Measurements from ENCODE around the gene NDUFA11. TPM values are rescaled to one million over a fixed set of nuclear protein-coding genes. Genes with fewer than 3 reads are reported as not detected.

The NDUFA11 gene
- total RNA-seq, 2 experiments from 2014 or later = 233 to 237 TPM

GRCh38 chr19:5894704-5895349 lies 8.8 kb downstream of the NDUFA11 start:
- ChIA-PET POLR2A (no interaction called here), CTCF (no interaction called here)
- Mint-ChIP-seq H3K4me1 (ENCODE audit: low read depth) (peaks cover 2% of the 10 kb centered on the region), H3K4me3 (no peak overlapping the region), H3K27me3 (no peaks in the 10 kb centered on the region), H3K9me3 (no peaks in the 10 kb centered on the region), H3K36me3 (ENCODE audit: low read depth) (peaks cover 2% of the 10 kb centered on the region), H3K27ac (no peak overlapping the region)
- intact Hi-C loops (cut with micrococcal nuclease) = no loop called here
- TF ChIP-seq, protein P1, sequence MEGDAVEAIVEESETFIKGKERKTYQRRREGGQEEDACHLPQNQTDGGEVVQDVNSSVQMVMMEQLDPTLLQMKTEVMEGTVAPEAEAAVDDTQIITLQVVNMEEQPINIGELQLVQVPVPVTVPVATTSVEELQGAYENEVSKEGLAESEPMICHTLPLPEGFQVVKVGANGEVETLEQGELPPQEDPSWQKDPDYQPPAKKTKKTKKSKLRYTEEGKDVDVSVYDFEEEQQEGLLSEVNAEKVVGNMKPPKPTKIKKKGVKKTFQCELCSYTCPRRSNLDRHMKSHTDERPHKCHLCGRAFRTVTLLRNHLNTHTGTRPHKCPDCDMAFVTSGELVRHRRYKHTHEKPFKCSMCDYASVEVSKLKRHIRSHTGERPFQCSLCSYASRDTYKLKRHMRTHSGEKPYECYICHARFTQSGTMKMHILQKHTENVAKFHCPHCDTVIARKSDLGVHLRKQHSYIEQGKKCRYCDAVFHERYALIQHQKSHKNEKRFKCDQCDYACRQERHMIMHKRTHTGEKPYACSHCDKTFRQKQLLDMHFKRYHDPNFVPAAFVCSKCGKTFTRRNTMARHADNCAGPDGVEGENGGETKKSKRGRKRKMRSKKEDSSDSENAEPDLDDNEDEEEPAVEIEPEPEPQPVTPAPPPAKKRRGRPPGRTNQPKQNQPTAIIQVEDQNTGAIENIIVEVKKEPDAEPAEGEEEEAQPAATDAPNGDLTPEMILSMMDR (IDR thresholded peaks at IDR 0.05) = no peak
- no peak for DNase-seq
- ATAC-seq = no peak

- Mint-ChIP-seq H3K27ac (no peak overlapping the region), H3K36me3 (ENCODE audit: low read depth) (no peaks in the 10 kb centered on the region), H3K4me3 (no peak overlapping the region), H3K4me1 (ENCODE audit: low read depth) (no peaks in the 10 kb centered on the region), H3K9me3 (no peaks in the 10 kb centered on the region), H3K27me3 (no peaks in the 10 kb centered on the region)
- POLR2A ChIA-PET = interaction anchor here (0.8 to 1.3 kb wide), 3 partner anchors 13 to 103 kb away, joined by 3 to 4 read pairs (median 3); partner anchors contain the start of gene DUS3L
- DNase-seq (no peak), ATAC-seq (no peak)
- intact Hi-C loops (cut with micrococcal nuclease) = no loop called here
- CTCF ChIA-PET = interaction anchor here (4.1 kb wide), 1 partner anchor 90 kb away, joined by 43 read pairs; the partner anchor contains the start of gene NRTN
- TF ChIP-seq, protein P1 (IDR thresholded peaks at IDR 0.05) = no peak
Observed at GRCh38 chr19:5893907-5894703, 9.5 kb downstream of the NDUFA11 start.

- Mint-ChIP-seq H3K9me3 (no peaks in the 10 kb centered on the region), H3K4me3 (no peak overlapping the region), H3K4me1 (ENCODE audit: low read depth) (no peaks in the 10 kb centered on the region), H3K27me3 (no peaks in the 10 kb centered on the region), H3K27ac (no peak overlapping the region), H3K36me3 (ENCODE audit: low read depth) (no peaks in the 10 kb centered on the region)
- DNase-seq (no peak), ATAC-seq (no peak)
- ChIA-PET POLR2A (interaction anchor here (0.8 to 3.8 kb wide), 4 partner anchors 10 to 102 kb away, joined by 3 to 18 read pairs (median 4); partner anchors contain the start of genes DUS3L, NDUFA11 and VMAC), CTCF (interaction anchor here (0.8 to 4.1 kb wide), 5 partner anchors 9 to 96 kb away, joined by 3 to 43 read pairs (median 4); partner anchors contain the start of gene NRTN)
- intact Hi-C loops (cut with micrococcal nuclease) = no loop called here
- TF ChIP-seq, protein P1 (IDR thresholded peaks at IDR 0.05) = no peak
Observed at GRCh38 chr19:5893296-5893903, 10.2 kb downstream of the NDUFA11 start.

DNA sequence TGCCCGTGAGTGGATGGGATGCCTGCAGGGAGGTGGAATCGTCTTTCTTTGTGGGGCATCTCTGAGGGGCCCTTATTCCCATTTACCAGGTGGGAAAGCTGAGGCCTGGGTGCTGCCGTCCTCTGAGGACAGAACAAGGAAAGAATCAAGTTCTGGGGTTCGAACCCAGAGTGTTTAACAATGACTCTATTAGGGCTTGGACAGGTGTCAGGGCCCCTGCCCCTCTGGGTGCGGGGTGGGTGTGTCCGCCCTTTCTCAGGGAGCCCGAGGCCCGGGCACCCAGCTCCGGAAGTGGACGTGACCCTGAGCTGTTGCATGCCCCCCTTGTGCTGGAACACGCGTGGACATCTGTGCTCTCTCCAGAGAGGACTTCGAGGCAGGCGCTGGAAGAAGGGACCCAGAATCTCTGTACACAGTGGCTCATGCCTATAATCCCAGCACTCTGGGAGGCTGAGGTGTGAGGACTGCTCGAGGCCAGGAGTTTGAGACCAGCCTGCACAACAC lies 10.8 kb downstream of the NDUFA11 start:
- TF ChIP-seq, protein P1 (IDR thresholded peaks at IDR 0.05) = no peak
- ChIA-PET POLR2A (interaction anchor here (0.8 to 3.8 kb wide), 5 partner anchors 11 to 102 kb away, joined by 3 to 18 read pairs (median 4); partner anchors contain the start of genes DUS3L, NDUFA11 and VMAC), CTCF (interaction anchor here (0.8 to 4.1 kb wide), 5 partner anchors 8 to 97 kb away, joined by 3 to 43 read pairs (median 4); partner anchors contain the start of gene NRTN)
- Mint-ChIP-seq H3K9me3 (no peaks in the 10 kb centered on the region), H3K4me3 (no peak overlapping the region), H3K4me1 (ENCODE audit: low read depth) (no peaks in the 10 kb centered on the region), H3K27ac (no peak overlapping the region), H3K27me3 (no peaks in the 10 kb centered on the region), H3K36me3 (ENCODE audit: low read depth) (no peaks in the 10 kb centered on the region)
- DNase-seq (no peak), ATAC-seq (no peak)
- intact Hi-C loops (cut with micrococcal nuclease) = no loop called here

All from activated CD8-positive, alpha-beta T cell treated with anti-CD3 and anti-CD28 coated beads for 36 hours (primary cell).